Activated CD4-positive, alpha-beta memory T cell treated with anti-CD3 and anti-CD28 coated beads, Interleukin-2, amount 10 ng/mL, durations not matched to agents 7 days and 5 days (primary cell): ENCODE data around the gene MYO1D. TPM values are rescaled to one million over a fixed set of nuclear protein-coding genes. Genes with fewer than 3 reads are reported as not detected.
A peak's percentile ranks its signal among the peaks of the same experiment; 100 is the strongest.

Source experiments
- CTCF ChIA-PET: fragments of 350-600 bp; sonication (Branson Sonifier 250); formaldehyde crosslinking; loops from one replicate; lab custom pipeline; 2021; ENCODE audit warnings: antibody characterized with exemption, inconsistent platforms; lab: Charles Lee
- POLR2A ChIA-PET: fragments of 350-600 bp; sonication (Branson Sonifier 250); formaldehyde crosslinking; loops from one replicate; lab custom pipeline; 2021; ENCODE audit warnings: antibody characterized with exemption; lab: Charles Lee
- DNase-seq: peaks from one replicate; pipeline ENCODE4 v3.0.0-alpha.2; 2020
- H3K27ac Mint-ChIP-seq: one replicate; pipeline ENCODE4 v1.8.0; 2021; ENCODE audit warnings: mild to moderate bottlenecking, mixed read lengths
- H3K27me3 Mint-ChIP-seq: one replicate; pipeline ENCODE4 v1.8.0; 2021; ENCODE audit warnings: mixed read lengths
- H3K36me3 Mint-ChIP-seq: one replicate; pipeline ENCODE4 v1.8.0; 2021; ENCODE audit warnings: low read depth, mixed read lengths
- H3K4me1 Mint-ChIP-seq: one replicate; pipeline ENCODE4 v1.8.0; 2021; ENCODE audit warnings: mixed read lengths
- H3K4me3 Mint-ChIP-seq: one replicate; pipeline ENCODE4 v1.8.0; 2021; ENCODE audit warnings: mild to moderate bottlenecking, mixed read lengths
- H3K9me3 Mint-ChIP-seq: one replicate; pipeline ENCODE4 v1.8.0; 2021; ENCODE audit warnings: mixed read lengths
- total RNA-seq, 2 experiments: library from RNA; stranded (reverse); gene quantifications; one replicate each; pipeline ENCODE4 v1.2.3, GENCODE V29; 2021

The MYO1D gene
- total RNA-seq, 2 experiments from 2014 or later, result 8.3 to 11.1 TPM

DNA sequence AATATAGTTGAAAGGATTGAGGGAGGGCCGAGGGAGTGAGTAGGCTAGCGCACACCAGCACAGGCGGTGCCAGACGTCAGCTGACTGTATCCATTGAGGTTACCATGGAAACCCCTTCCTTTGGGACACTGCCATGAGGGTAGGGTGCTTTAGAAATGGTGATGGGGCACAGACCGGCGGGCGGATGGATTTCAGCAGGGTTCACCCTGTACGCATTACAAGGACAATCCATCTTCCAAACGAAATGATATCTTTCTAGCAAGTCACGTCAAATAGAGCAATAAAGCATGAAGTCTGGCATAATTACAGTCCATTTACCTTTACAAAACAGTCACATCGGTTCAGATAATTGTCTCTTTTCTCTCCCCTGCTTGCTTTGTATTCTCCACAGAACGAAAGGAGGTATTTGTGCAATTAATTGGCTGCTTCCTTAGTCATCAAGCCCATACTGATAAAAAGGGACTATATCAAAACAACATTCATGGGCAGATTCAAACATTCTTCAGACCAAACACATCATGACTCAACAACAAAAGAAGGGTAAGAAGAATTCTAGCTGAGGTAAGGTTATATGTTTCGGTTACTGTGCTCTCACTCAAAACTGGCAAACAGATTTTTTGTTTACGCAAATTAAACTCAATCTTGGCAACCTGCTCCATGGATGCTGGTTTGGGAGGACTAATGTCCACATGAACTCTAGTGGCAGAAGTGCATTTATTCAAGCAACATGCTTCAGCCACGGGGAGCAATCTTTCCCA is 249.5 kb downstream of the MYO1D start:
- Mint-ChIP-seq H3K27ac (no peak overlapping the region), H3K36me3 (no peaks in the 10 kb centered on the region), H3K9me3 (peaks cover 2% of the 10 kb centered on the region), H3K4me3 (no peak overlapping the region), H3K27me3 (no peaks in the 10 kb centered on the region), H3K4me1 (peaks cover 6% of the 10 kb centered on the region)
- POLR2A ChIA-PET, result no interaction called here
- CTCF ChIA-PET, result no interaction called here
- DNase-seq, result no peak

DNA sequence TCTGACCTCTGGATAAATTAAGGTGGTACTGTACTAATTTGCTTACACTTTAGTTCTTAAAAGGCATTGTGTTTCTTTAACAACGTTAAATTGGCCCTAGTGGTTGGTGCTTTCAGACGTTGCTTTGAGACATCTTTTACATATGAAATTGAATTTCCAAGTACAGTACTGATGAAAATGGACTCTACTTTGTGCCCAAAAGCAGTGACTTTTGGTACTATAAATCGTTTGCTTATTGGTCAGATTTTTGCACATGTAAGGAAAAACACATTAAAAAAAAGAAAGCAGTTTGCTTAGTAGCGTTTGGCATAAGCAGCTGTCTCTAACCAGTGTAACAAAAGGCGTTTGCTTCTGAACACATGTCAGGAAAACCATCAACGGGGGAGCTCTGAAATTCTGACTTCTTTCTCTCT is 250.5 kb downstream of the MYO1D start:
- ChIA-PET POLR2A (no interaction called here), CTCF (interaction anchor here (1.4 kb wide), 1 partner anchor 33 kb away, joined by 3 read pairs; no protein-coding TSS in a partner anchor)

DNA sequence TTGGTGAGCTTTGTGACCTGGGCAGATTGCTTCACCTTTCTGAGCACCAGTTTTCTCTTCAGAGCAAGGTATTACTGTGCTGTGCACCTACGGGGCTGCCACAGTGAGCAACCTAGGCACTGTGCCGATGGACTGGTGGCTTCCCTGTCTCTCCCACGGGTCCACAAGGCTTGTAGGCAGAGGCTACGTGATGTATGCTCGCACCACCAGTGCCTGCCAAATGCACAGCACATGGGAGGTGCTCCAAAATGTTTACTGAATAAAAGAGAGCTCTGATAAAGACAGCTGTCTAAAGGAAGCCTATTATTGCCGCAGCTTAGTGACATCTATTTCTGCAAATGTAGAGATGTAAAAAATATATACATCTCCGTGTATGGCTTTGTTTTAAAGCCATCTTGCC is 251.0 kb downstream of the MYO1D start:
- Mint-ChIP-seq H3K36me3 (no peaks in the 10 kb centered on the region), H3K27ac (no peak overlapping the region), H3K27me3 (no peaks in the 10 kb centered on the region), H3K4me1 (peaks cover 6% of the 10 kb centered on the region), H3K4me3 (no peak overlapping the region), H3K9me3 (peaks cover 2% of the 10 kb centered on the region)
- DNase-seq, result no peak
- ChIA-PET CTCF (interaction anchor here (1.4 kb wide), 1 partner anchor 33 kb away, joined by 3 read pairs; no protein-coding TSS in a partner anchor), POLR2A (no interaction called here)

More for the DNA sequence above, 250.5 kb downstream of the MYO1D start:
- Mint-ChIP-seq H3K4me1 (peaks cover 6% of the 10 kb centered on the region), H3K36me3 (no peaks in the 10 kb centered on the region), H3K27me3 (no peaks in the 10 kb centered on the region), H3K4me3 (no peak overlapping the region), H3K27ac (no peak overlapping the region), H3K9me3 (peaks cover 2% of the 10 kb centered on the region)
- DNase-seq, result no peak

DNA sequence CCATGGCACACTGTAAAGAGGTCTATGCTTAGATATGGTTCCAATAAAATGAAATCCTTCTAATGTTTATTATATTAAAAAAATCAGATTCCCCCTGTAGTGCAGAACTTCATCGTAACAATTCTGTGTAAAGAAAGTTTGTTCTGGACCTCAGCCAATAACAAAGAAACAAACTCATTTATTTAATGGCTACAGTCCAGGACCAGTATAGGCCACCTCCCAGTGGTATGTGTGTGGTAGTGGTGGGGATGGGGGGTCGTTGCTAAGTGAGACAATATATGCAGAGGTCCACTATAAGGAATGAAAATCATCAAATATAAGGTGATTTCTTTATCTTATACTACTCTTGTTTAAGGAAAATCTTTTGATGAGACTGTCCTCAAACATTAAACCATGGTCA is 253.7 kb downstream of the MYO1D start:
- CTCF ChIA-PET, result no interaction called here

DNA sequence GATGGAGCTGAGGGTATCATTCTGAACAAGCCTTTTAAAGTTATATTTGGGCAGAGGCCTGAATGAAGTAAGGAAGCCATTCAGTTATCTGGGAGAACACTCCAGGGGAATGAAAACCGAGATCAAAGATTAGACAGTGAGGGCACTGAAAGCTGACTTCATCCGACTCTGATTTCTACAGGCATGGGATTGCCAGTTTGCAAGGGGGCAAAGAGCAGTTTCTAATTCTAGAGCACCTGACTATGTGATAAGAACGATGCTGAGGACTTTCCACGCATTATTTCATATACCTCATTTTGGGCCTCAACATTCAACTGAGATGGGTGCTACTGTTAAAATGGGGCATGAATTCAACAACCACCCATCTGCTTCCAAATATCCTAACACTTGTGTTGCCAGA is 254.4 kb downstream of the MYO1D start:
- no peak overlapping the region for H3K27ac Mint-ChIP-seq
- ChIA-PET POLR2A (no interaction called here), CTCF (no interaction called here)
- no peaks in the 10 kb centered on the region for H3K9me3 Mint-ChIP-seq
- H3K4me3 Mint-ChIP-seq, result no peak overlapping the region
- no peak for DNase-seq
- H3K4me1 Mint-ChIP-seq, result no peaks in the 10 kb centered on the region
- no peaks in the 10 kb centered on the region for H3K36me3 Mint-ChIP-seq
- H3K27me3 Mint-ChIP-seq, result no peaks in the 10 kb centered on the region

More for the DNA sequence above, 253.7 kb downstream of the MYO1D start:
- no peaks in the 10 kb centered on the region for H3K27me3 Mint-ChIP-seq
- H3K4me1 Mint-ChIP-seq, result no peaks in the 10 kb centered on the region
- H3K27ac Mint-ChIP-seq, result no peak overlapping the region
- no peak for DNase-seq
- H3K4me3 Mint-ChIP-seq, result no peak overlapping the region
- H3K9me3 Mint-ChIP-seq, result no peaks in the 10 kb centered on the region
- H3K36me3 Mint-ChIP-seq, result no peaks in the 10 kb centered on the region
- POLR2A ChIA-PET, result no interaction called here

DNA sequence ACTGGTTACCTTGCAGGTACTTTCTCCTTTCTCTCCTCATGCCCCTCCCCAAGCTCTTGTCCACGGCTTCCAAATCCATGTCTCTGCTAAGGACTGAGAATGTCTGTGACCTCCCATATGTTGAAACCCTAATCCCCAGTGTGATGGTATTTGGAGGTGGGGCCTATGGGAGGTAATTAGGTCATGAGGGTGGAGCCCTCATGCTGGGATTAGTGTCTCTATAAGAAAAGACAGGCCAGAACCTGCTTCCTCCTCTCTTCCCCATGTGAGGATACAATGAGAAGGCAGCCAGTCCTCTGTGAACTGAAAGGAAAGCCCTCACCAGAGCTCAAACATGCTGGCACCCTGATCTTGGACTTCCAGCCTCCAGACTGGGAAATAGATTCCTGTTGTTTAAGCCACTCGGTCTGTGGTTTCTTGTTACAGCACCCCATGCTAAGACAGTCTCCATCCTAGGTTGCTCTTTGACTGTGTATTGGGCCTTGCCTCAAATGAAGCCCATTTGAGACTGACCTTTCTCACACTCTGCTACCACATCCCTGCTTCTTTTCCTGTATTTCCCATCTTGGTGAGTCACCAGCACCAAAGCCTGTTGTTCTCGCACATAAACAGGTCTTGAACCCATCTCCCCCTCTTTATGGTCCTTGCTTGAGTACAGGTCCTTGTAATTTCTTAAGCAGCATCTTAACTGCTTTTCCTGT is 255.2 kb downstream of the MYO1D start:
- H3K4me3 Mint-ChIP-seq, result no peak overlapping the region
- H3K9me3 Mint-ChIP-seq, result no peaks in the 10 kb centered on the region
- no peak for DNase-seq
- CTCF ChIA-PET, result interaction anchor here (1.3 to 1.6 kb wide), 2 partner anchors 160 to 178 kb away, joined by 4 to 6 read pairs; partner anchors contain the start of gene PSMD11
- POLR2A ChIA-PET, result interaction anchor here (0.6 kb wide), 1 partner anchor 257 kb away, joined by 3 read pairs; no protein-coding TSS in a partner anchor
- no peaks in the 10 kb centered on the region for H3K4me1 Mint-ChIP-seq
- no peaks in the 10 kb centered on the region for H3K27me3 Mint-ChIP-seq
- no peaks in the 10 kb centered on the region for H3K36me3 Mint-ChIP-seq
- no peak overlapping the region for H3K27ac Mint-ChIP-seq

DNA sequence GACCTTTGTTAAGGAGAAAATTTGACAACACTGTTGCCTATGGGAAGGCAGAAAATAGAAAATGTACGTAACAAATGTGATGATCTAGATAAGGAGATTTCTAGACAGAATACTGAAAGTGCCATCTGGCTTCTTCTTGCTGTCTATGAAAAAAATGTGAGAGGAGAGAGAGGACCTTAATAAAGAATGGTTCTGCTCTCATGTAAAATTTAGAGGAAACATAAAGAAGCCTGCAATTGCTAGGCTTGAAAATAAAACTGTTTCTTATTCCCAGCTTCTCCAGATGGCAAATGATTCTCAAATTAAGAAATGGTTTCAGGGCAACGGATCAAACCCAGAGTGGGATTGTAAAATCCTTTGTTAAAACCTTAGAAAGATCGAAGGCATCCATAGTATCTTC is 261.6 kb downstream of the MYO1D start:
- no peak overlapping the region for H3K4me3 Mint-ChIP-seq
- H3K27ac Mint-ChIP-seq, result no peak overlapping the region
- no peaks in the 10 kb centered on the region for H3K9me3 Mint-ChIP-seq
- no peaks in the 10 kb centered on the region for H3K36me3 Mint-ChIP-seq
- no peak for DNase-seq
- H3K27me3 Mint-ChIP-seq, result no peaks in the 10 kb centered on the region
- POLR2A ChIA-PET, result no interaction called here
- CTCF ChIA-PET, result interaction anchor here (0.6 kb wide), 1 partner anchor 249 kb away, joined by 3 read pairs; no protein-coding TSS in a partner anchor
- no peaks in the 10 kb centered on the region for H3K4me1 Mint-ChIP-seq

DNA sequence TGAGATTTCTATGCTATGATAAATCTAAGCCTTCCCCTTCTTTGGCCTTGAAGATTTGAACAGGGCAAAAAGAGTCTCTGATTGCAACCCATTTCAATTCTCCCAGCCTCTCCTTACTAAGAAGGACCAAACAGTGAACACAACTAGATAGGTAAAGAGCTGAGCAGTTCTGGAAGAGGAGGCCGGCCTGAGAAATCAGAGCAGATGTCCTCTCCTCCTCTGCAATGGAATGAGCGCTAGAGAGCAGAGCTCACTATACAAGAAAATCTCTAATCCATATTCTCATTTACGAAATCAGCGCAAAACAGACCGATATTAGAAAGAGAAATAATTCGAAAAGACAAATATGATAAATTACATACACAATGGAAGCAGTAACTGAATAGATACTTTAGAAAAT is 266.0 kb downstream of the MYO1D start:
- POLR2A ChIA-PET, result no interaction called here
- no peak overlapping the region for H3K4me3 Mint-ChIP-seq
- H3K4me1 Mint-ChIP-seq, result peaks cover 6% of the 10 kb centered on the region
- H3K27me3 Mint-ChIP-seq, result no peaks in the 10 kb centered on the region
- no peak for DNase-seq
- no peak overlapping the region for H3K27ac Mint-ChIP-seq
- H3K9me3 Mint-ChIP-seq, result no peaks in the 10 kb centered on the region
- CTCF ChIA-PET, result no interaction called here
- no peaks in the 10 kb centered on the region for H3K36me3 Mint-ChIP-seq

DNA sequence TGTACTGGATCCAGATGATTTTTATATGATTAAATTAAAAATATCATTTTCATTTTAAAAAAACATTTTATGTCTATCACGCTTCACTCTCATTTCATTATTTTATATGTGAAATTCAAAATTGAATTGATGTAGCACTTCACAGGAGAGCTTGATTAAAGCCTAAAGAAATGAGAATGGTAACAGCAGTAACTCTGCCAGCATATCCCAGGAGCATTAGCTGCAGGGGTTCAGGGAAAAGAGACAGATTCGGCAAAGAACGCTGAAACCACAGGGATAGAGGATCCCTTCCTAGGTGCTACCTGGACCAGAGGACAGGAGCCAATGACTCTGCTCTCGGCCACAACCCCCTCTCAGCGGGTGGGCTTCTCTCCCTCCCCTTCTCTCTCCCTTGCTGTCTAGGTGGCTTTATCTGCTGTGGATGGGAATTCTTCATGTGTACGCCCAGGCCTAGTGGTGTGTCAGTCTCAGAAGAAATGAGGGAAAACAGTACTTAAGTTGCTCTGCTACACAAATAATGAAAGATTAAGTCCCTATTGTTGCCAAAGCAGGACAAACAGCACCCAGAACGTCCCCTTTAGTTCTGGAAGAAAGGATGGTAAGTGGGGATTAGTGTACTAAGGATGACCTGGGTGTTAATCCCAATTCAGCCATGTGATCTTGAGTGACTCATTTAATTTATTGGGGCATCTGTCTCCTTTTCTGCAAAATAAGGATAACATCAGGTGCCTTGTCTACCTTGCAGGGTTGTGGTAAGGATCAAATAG is 266.9 kb downstream of the MYO1D start:
- CTCF ChIA-PET, result interaction anchor here (0.9 kb wide), 1 partner anchor 148 kb away, joined by 3 read pairs; no protein-coding TSS in a partner anchor
- H3K27me3 Mint-ChIP-seq, result no peaks in the 10 kb centered on the region

DNA sequence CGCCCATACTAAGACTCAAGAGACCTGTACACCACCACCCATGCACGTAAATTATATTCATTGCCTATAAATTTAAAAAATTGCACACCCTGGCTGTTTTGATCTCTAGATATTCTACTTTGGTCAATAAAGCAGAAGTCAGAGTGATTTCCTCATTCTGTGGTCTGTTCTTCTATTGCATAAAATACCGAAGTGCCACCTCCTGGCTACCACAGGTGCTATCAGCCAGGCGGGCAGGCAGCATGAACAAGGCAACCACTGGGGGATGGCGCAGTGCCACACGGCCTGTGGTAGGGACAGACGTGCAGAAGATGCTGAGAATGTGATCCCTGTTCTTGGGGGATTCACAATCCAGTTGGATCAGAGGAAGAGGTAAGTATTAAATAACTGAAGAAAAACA is 267.8 kb downstream of the MYO1D start:
- no peak overlapping the region for H3K27ac Mint-ChIP-seq
- no peaks in the 10 kb centered on the region for H3K9me3 Mint-ChIP-seq
- peaks cover 6% of the 10 kb centered on the region for H3K4me1 Mint-ChIP-seq
- POLR2A ChIA-PET, result no interaction called here
- no peaks in the 10 kb centered on the region for H3K36me3 Mint-ChIP-seq
- no peak overlapping the region for H3K4me3 Mint-ChIP-seq
- no peaks in the 10 kb centered on the region for H3K27me3 Mint-ChIP-seq
- CTCF ChIA-PET, result interaction anchor here (1.7 kb wide), 1 partner anchor 147 kb away, joined by 10 read pairs; no protein-coding TSS in a partner anchor
- DNase-seq, result peak; percentile 79

More for the DNA sequence above, 266.9 kb downstream of the MYO1D start:
- H3K36me3 Mint-ChIP-seq, result no peaks in the 10 kb centered on the region
- POLR2A ChIA-PET, result no interaction called here
- DNase-seq, result no peak
- H3K9me3 Mint-ChIP-seq, result no peaks in the 10 kb centered on the region
- no peak overlapping the region for H3K4me3 Mint-ChIP-seq
- no peak overlapping the region for H3K27ac Mint-ChIP-seq
- H3K4me1 Mint-ChIP-seq, result peaks cover 6% of the 10 kb centered on the region

DNA sequence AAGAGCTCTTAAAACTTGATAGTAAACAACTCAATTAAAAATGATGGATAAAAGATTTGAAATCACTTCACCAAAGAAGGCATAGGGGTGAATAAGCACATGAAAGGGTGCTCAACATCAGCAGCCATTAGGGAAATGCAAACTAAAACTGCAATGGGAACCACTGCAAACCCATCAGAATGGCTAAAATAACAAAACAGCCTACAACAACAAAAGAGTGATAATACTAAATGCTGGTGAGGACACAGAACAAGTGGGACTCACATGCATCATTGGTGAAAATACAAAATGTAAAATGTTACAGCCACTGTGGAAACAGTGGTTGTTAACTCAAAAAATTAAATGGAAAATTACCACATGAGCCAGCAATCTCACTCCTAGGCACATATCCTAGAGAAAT is 268.7 kb downstream of the MYO1D start:
- no peak for DNase-seq
- Mint-ChIP-seq H3K36me3 (no peaks in the 10 kb centered on the region), H3K4me1 (peaks cover 6% of the 10 kb centered on the region), H3K9me3 (no peaks in the 10 kb centered on the region), H3K4me3 (no peak overlapping the region), H3K27me3 (no peaks in the 10 kb centered on the region), H3K27ac (no peak overlapping the region)
- ChIA-PET POLR2A (interaction anchor here (1.0 kb wide), 1 partner anchor 119 kb away, joined by 3 read pairs; no protein-coding TSS in a partner anchor), CTCF (interaction anchor here (0.7 to 1.7 kb wide), 6 partner anchors 12 to 146 kb away, joined by 3 to 10 read pairs (median 3); no protein-coding TSS in a partner anchor)

DNA sequence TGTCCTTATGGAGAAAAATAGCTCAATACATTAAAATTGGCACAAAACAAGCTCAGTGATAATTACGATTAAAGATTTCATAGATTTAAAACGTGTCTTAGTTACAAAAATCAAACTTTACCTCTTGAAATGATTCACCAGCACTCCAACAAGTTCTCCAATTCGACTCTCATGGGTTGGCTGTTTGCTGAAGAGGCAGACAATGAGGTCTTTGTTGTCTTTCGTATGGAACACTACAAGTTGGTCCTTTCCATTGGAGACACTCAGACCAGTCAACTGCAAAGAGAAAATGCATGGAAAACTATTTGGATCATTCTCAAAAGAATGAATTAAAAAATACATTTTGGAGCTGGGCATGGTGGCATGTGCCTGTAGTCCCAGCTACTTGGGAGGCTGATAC is 272.0 kb downstream of the MYO1D start:
- peaks cover 10% of the 10 kb centered on the region for H3K4me1 Mint-ChIP-seq
- no peaks in the 10 kb centered on the region for H3K36me3 Mint-ChIP-seq
- CTCF ChIA-PET, result interaction anchor here (1.9 kb wide), 1 partner anchor 54 kb away, joined by 4 read pairs; no protein-coding TSS in a partner anchor
- H3K9me3 Mint-ChIP-seq, result no peaks in the 10 kb centered on the region
- POLR2A ChIA-PET, result no interaction called here
- DNase-seq, result no peak
- H3K4me3 Mint-ChIP-seq, result no peak overlapping the region
- no peak overlapping the region for H3K27ac Mint-ChIP-seq
- no peaks in the 10 kb centered on the region for H3K27me3 Mint-ChIP-seq
